Spleen (tissue), 7 donors: Measurements from ENCODE around the gene KLK15.

Source experiments
- CTCF ChIP-seq, 11 experiments: fragments of 200-600 bp in 7 of 11; fragments of 450-650 bp in 4 of 11; sonication (generic) in 4 of 11; IDR thresholded peaks in 8 of 11; conservative IDR thresholded peaks in 3 of 11; 1 replicate in 7 of 11; 2 replicates in 4 of 11; pipeline versions ENCODE4 v1.4.0 to v1.8.0; 2016 to 2021; ENCODE audit warnings: antibody characterized with exemption in 11 of 11, inconsistent platforms in 4 of 11, mild to moderate bottlenecking in 1 of 11
- POLR2A ChIP-seq, 3 donors: fragments of 450-650 bp; IDR thresholded peaks; one replicate each; pipeline ENCODE4 v1.5.1; 2017; ENCODE audit warnings: antibody characterized with exemption in 3 of 3, mild to moderate bottlenecking in 1 of 3
- POLR2AphosphoS5 ChIP-seq, 3 donors: sonication (generic); formaldehyde crosslinking; IDR thresholded peaks; one replicate each; pipeline ENCODE4 v1.5.1; 2017; ENCODE audit warnings: antibody characterized with exemption in 3 of 3
- donor health status: DM: no; HTN: no; CAD: no; lungs with moderate emphysema.
- donor health status: DM: no; HTN: no; CAD: no.
- donor health status: DM: no; HTN: no; CAD: no.

- no peak for TF ChIP-seq CTCF (IDR thresholded peaks at IDR 0.05 in 8 of 11, conservative IDR thresholded peaks at IDR 0.05 in 3 of 11)
- no peak for TF ChIP-seq POLR2A (IDR thresholded peaks at IDR 0.05)
- no peak for TF ChIP-seq POLR2AphosphoS5 (IDR thresholded peaks at IDR 0.05)
These were observed 25.5 kb upstream of the KLK15 start for GRCh38 chr19:50858886-50859285.
